HCT116 (cell line): ENCODE measurements around the gene SLC19A1. TPM values are rescaled to one million over a fixed set of nuclear protein-coding genes. Genes with fewer than 3 reads are reported as not detected.

Experiments used
- ATAC-seq: fragments of 200-7000 bp; cut with Tn5 transposase; 2 replicates; pipeline ENCODE4 v1.9.1; 2020; ENCODE audit warnings: mild to moderate bottlenecking, moderate library complexity
- BruUV-seq: library from RNA; stranded (reverse); fragments of 400-500 nt; replicated peaks from 2 replicates; lab custom pipeline; 2021; lab: Mats Ljungman, UMichigan
- CTCF ChIA-PET: fragments of 300-600 bp; sonication (Branson Sonifier 250); formaldehyde crosslinking; loops from one replicate; lab custom pipeline; 2021; ENCODE audit warnings: antibody characterized with exemption; lab: Charles Lee
- POLR2A ChIA-PET: fragments of 300-600, 350-600 bp; sonication (Branson Sonifier 250); formaldehyde crosslinking; loops from one replicate; lab custom pipeline; 2021; ENCODE audit warnings: antibody characterized with exemption; lab: Charles Lee
- RAD21 ChIA-PET, 2 experiments: fragments of 300-600 bp; sonication (Branson Sonifier 250); formaldehyde crosslinking; loops; one replicate each; lab custom pipeline; 2023; ENCODE audit warnings: low total read pairs in 2 of 2; ENCODE audit not compliant: uncharacterized antibody in 2 of 2, unreplicated experiment in 2 of 2, low non-redundant PET in 1 of 2; lab: Charles Lee
- DNase-seq: peaks from one replicate; pipeline ENCODE4 v3.0.0-alpha.2; 2010; ENCODE audit warnings: low read depth, low spot score
- H2AFZ ChIP-seq: fragments of 200-600 bp; shearing (Covaris generic), sonication (generic); 2 replicates; pipeline ENCODE4 v1.6.1; 2017; ENCODE audit warnings: low read depth, mixed run types, mixed read lengths, antibody characterized with exemption, low read length; ENCODE audit not compliant: poor library complexity, severe bottlenecking
- H3K27ac ChIP-seq: 2 replicates; pipeline ENCODE4 v1.5.1; 2012; ENCODE audit warnings: low read depth, low read length
- H3K27me3 ChIP-seq: fragments of 200-600 bp; sonication (generic); 2 replicates; pipeline ENCODE4 v1.6.1; 2016; ENCODE audit warnings: mixed run types, low read length, mixed read lengths; ENCODE audit not compliant: insufficient read depth
- H3K36me3 ChIP-seq, 2 experiments: fragments of 200-500 bp in 1 of 2; fragments of 200-600 bp in 1 of 2; sonication (Bioruptor generic) in 1 of 2; sonication (generic) in 1 of 2; 2 replicates each; pipeline versions ENCODE4 v1.5.1 to v1.6.1; 2014 to 2016; ENCODE audit warnings: low read length in 2 of 2, inconsistent platforms in 1 of 2, mixed read lengths in 1 of 2, mixed run types in 1 of 2; ENCODE audit not compliant: insufficient read depth in 2 of 2, control insufficient read depth in 1 of 2
- H3K4me1 ChIP-seq, 2 experiments: fragments of 200-600 bp in 1 of 2; sonication (generic) in 1 of 2; 2 replicates each; pipeline versions ENCODE4 v1.5.1 to v1.6.1; 2012 to 2017; ENCODE audit warnings: low read length in 2 of 2, inconsistent platforms in 1 of 2, mild to moderate bottlenecking in 1 of 2, mixed read lengths in 1 of 2, mixed run types in 1 of 2, moderate library complexity in 1 of 2; ENCODE audit not compliant: insufficient read depth in 2 of 2, control insufficient read depth in 1 of 2
- H3K4me2 ChIP-seq: fragments of 200-600 bp; sonication (generic); 2 replicates; pipeline ENCODE4 v1.6.1; 2017; ENCODE audit warnings: mixed run types, low read length, mixed read lengths
- H3K4me3 ChIP-seq, 2 experiments: fragments of 200-600 bp in 1 of 2; sonication (generic) in 1 of 2; replicated peaks in 1 of 2; 2 replicates each; pipeline ENCODE4 v1.5.1; 2011 to 2016; ENCODE audit warnings: low read length in 2 of 2, control low read depth in 1 of 2, low read depth in 1 of 2, mild to moderate bottlenecking in 1 of 2, mixed read lengths in 1 of 2, mixed run types in 1 of 2
- H3K79me2 ChIP-seq: fragments of 200-600 bp; sonication (generic); 2 replicates; pipeline ENCODE4 v1.6.1; 2017; ENCODE audit warnings: mild to moderate bottlenecking, mixed run types, low read length, moderate library complexity, mixed read lengths; ENCODE audit not compliant: insufficient read depth
- H3K9ac ChIP-seq: fragments of 200-600 bp; sonication (generic); 2 replicates; pipeline ENCODE4 v1.6.1; 2016; ENCODE audit warnings: low read length, mixed read lengths
- H3K9me2 ChIP-seq: fragments of 200-600 bp; sonication (generic), shearing (Covaris generic); 2 replicates; pipeline ENCODE4 v1.6.1; 2017; ENCODE audit warnings: mixed run types, mild to moderate bottlenecking, moderate library complexity; ENCODE audit not compliant: insufficient read depth
- H3K9me3 ChIP-seq, 2 experiments: fragments of 200-500 bp in 1 of 2; fragments of 200-600 bp in 1 of 2; sonication (Bioruptor generic) in 1 of 2; sonication (generic) in 1 of 2; 2 replicates each; pipeline ENCODE4 v1.6.1; 2014 to 2017; ENCODE audit warnings: low read length in 2 of 2, mixed read lengths in 2 of 2, inconsistent platforms in 1 of 2, low read depth in 1 of 2, mild to moderate bottlenecking in 1 of 2, mixed run types in 1 of 2, moderate library complexity in 1 of 2; ENCODE audit not compliant: control insufficient read depth in 1 of 2, insufficient read depth in 1 of 2
- H4K20me1 ChIP-seq: fragments of 200-600 bp; sonication (generic), shearing (Covaris generic); 2 replicates; pipeline ENCODE4 v1.6.1; 2017; ENCODE audit warnings: mixed run types, mild to moderate bottlenecking, moderate library complexity; ENCODE audit not compliant: insufficient read depth
- CBX3 ChIP-seq: IDR thresholded peaks from 2 replicates; pipeline ENCODE4 v1.6.1; 2012; ENCODE audit warnings: low read depth
- CEBPB ChIP-seq: IDR thresholded peaks from 2 replicates; pipeline ENCODE4 v1.6.1; 2012; ENCODE audit warnings: low read depth
- EGR1 ChIP-seq: IDR thresholded peaks from 2 replicates; pipeline ENCODE4 v1.6.1; 2012; ENCODE audit warnings: low read depth
- ELF1 ChIP-seq: IDR thresholded peaks from 2 replicates; pipeline ENCODE4 v1.6.1; 2012; ENCODE audit warnings: low read depth, borderline replicate concordance
- EZH2 ChIP-seq: fragments of 200-600 bp; sonication (generic); IDR thresholded peaks from 2 replicates; pipeline ENCODE4 v1.6.1; 2017; ENCODE audit warnings: antibody characterized with exemption, mixed run types
- EZH2phosphoT487 ChIP-seq: fragments of 200-600 bp; IDR thresholded peaks from 2 replicates; pipeline ENCODE4 v1.6.1; 2018; ENCODE audit warnings: antibody characterized with exemption, borderline replicate concordance
- JUND ChIP-seq: IDR thresholded peaks from 2 replicates; pipeline ENCODE4 v1.6.1; 2012
- POLR2A ChIP-seq: IDR thresholded peaks from 2 replicates; pipeline ENCODE4 v1.7.0; 2011; ENCODE audit warnings: borderline replicate concordance; ENCODE audit not compliant: insufficient read depth, insufficient read length; ENCODE audit errors: extremely low read depth
- RAD21 ChIP-seq: IDR thresholded peaks from 2 replicates; pipeline ENCODE4 v1.6.1; 2012; ENCODE audit warnings: low read depth, mild to moderate bottlenecking
- SIN3A ChIP-seq: IDR thresholded peaks from 2 replicates; pipeline ENCODE4 v1.6.1; 2012; ENCODE audit warnings: low read depth
- SP1 ChIP-seq: IDR thresholded peaks from 2 replicates; pipeline ENCODE4 v1.6.1; 2012; ENCODE audit warnings: low read depth
- SRF ChIP-seq: IDR thresholded peaks from 2 replicates; pipeline ENCODE4 v1.6.1; 2012; ENCODE audit warnings: low read depth
- TCF7L2 ChIP-seq: IDR thresholded peaks from 2 replicates; pipeline ENCODE4 v1.7.0; 2011; ENCODE audit warnings: borderline replicate concordance, inconsistent platforms; ENCODE audit not compliant: insufficient read depth, insufficient read length; ENCODE audit errors: extremely low read depth
- YY1 ChIP-seq: IDR thresholded peaks from 2 replicates; pipeline ENCODE4 v1.6.1; 2011; ENCODE audit warnings: low read length, low read depth, moderate library complexity, mild to moderate bottlenecking; ENCODE audit not compliant: insufficient replicate concordance; ENCODE audit errors: extremely low read depth
- ZFX ChIP-seq: fragments of 450-650 bp; IDR thresholded peaks from 2 replicates; pipeline ENCODE4 v1.6.1; 2017
- ZNF274 ChIP-seq: fragments of 200-500 bp; sonication (Bioruptor generic); IDR thresholded peaks from 2 replicates; pipeline ENCODE4 v1.6.1; 2014; ENCODE audit warnings: mild to moderate bottlenecking, low read depth, low read length, inconsistent platforms
- intact Hi-C: fragments of 100-400 bp; cut with micrococcal nuclease; formaldehyde crosslinking; loops from 2 replicates; pipeline ENCODE4 v1.10.0; 2022
- total RNA-seq: library from RNA; stranded (reverse); gene quantifications from one replicate; pipeline ENCODE4 v1.2.1, GENCODE V29; 2021; ENCODE audit not compliant: unreplicated experiment
- TF ChIP-seq, protein P1 (sequence below): IDR thresholded peaks from 2 replicates; pipeline ENCODE4 v1.6.1; 2012
- TF ChIP-seq, protein P2 (sequence below): IDR thresholded peaks from 2 replicates; pipeline ENCODE4 v1.6.1; 2012
- TF ChIP-seq, protein P3 (sequence below): IDR thresholded peaks from 2 replicates; pipeline ENCODE4 v1.6.1; 2011; ENCODE audit warnings: mild to moderate bottlenecking, low read length, moderate library complexity; ENCODE audit not compliant: insufficient replicate concordance; ENCODE audit errors: extremely low read depth
- TF ChIP-seq, protein P4 (sequence below): IDR thresholded peaks from 2 replicates; pipeline ENCODE4 v1.6.1; 2012; ENCODE audit warnings: low read depth

The SLC19A1 gene
- total RNA-seq, 1 experiment from 2014 or later = 50.2 TPM

DNA sequence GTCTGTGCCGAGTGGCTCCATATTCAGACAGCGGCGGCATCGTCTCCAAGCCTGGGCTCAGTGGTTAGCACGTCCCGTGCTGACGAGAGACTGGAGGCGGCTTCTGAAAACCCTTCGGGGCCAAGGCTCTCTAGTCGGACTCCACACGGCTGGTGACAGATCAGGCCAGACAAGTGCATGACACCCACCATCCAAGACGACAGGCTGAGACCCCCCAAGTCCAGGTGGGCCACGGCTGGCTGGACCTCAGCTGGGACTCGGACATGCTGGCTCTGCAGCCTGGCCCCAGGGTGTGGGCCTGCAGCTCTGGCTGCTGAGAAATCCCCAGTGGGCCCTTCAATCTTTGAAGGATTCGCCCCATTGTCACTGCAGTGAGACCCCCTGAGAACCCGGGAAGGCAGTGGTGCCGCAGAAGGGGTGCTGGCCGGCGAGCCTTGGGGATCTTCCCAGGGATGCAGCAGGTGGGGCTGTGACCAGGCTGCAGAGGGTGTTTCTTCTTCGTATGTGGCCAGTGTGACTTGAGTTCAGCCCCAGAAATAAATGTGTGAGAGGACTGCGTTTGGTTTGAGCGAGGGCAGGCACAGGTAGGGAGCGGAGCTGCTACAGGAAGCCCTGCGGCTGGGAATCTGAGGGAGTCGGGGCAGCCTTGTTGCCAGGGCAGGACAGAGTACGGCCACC lies 15.9 kb upstream of the SLC19A1 start:
- Histone ChIP-seq H3K9ac (no peak overlapping the region), H3K79me2 (no peaks in the 10 kb centered on the region), H3K9me3 (no peaks in the 10 kb centered on the region), H3K4me3 (no peak overlapping the region), H2AFZ (no peak overlapping the region), H3K4me1 (peaks cover 4 to 18% of the 10 kb centered on the region in 2 experiments; a peak in 2 of 4 replicates), H3K27ac (no peak overlapping the region), H3K9me2 (no peaks in the 10 kb centered on the region), H3K27me3 (peaks cover 9% of the 10 kb centered on the region; the same call in 1 of the 2 replicates), H4K20me1 (no peaks in the 10 kb centered on the region), H3K36me3 (no peaks in the 10 kb centered on the region), H3K4me2 (no peak overlapping the region)
- ChIA-PET POLR2A (no interaction called here), RAD21 (no interaction called here), CTCF (interaction anchor here (1.5 kb wide), 1 partner anchor 260 kb away, joined by 4 read pairs; no protein-coding TSS in a partner anchor)
- intact Hi-C loops = loop anchor here (5.0 to 10.0 kb wide), 2 partner anchors 324 to 367 kb away; no protein-coding TSS in a partner anchor
- ATAC-seq (no peak), DNase-seq (no peak)
- BruUV-seq = no TSS peak
- TF ChIP-seq, protein P1, sequence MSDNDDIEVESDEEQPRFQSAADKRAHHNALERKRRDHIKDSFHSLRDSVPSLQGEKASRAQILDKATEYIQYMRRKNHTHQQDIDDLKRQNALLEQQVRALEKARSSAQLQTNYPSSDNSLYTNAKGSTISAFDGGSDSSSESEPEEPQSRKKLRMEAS = no peak
- TF ChIP-seq ELF1 (no peak), EZH2phosphoT487 (no peak), YY1 (no peak), SRF (no peak), ZFX (no peak), CEBPB (no peak), TCF7L2 (no peak), SIN3A (no peak), POLR2A (no peak), RAD21 (no peak), JUND (no peak), EZH2 (no peak), SP1 (no peak), ZNF274 (no peak), EGR1 (no peak), CBX3 (no peak)
- TF ChIP-seq, protein P2, sequence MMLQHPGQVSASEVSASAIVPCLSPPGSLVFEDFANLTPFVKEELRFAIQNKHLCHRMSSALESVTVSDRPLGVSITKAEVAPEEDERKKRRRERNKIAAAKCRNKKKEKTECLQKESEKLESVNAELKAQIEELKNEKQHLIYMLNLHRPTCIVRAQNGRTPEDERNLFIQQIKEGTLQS = no peak
- TF ChIP-seq, protein P3, sequence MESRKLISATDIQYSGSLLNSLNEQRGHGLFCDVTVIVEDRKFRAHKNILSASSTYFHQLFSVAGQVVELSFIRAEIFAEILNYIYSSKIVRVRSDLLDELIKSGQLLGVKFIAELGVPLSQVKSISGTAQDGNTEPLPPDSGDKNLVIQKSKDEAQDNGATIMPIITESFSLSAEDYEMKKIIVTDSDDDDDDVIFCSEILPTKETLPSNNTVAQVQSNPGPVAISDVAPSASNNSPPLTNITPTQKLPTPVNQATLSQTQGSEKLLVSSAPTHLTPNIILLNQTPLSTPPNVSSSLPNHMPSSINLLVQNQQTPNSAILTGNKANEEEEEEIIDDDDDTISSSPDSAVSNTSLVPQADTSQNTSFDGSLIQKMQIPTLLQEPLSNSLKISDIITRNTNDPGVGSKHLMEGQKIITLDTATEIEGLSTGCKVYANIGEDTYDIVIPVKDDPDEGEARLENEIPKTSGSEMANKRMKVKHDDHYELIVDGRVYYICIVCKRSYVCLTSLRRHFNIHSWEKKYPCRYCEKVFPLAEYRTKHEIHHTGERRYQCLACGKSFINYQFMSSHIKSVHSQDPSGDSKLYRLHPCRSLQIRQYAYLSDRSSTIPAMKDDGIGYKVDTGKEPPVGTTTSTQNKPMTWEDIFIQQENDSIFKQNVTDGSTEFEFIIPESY = no peak
- TF ChIP-seq, protein P4, sequence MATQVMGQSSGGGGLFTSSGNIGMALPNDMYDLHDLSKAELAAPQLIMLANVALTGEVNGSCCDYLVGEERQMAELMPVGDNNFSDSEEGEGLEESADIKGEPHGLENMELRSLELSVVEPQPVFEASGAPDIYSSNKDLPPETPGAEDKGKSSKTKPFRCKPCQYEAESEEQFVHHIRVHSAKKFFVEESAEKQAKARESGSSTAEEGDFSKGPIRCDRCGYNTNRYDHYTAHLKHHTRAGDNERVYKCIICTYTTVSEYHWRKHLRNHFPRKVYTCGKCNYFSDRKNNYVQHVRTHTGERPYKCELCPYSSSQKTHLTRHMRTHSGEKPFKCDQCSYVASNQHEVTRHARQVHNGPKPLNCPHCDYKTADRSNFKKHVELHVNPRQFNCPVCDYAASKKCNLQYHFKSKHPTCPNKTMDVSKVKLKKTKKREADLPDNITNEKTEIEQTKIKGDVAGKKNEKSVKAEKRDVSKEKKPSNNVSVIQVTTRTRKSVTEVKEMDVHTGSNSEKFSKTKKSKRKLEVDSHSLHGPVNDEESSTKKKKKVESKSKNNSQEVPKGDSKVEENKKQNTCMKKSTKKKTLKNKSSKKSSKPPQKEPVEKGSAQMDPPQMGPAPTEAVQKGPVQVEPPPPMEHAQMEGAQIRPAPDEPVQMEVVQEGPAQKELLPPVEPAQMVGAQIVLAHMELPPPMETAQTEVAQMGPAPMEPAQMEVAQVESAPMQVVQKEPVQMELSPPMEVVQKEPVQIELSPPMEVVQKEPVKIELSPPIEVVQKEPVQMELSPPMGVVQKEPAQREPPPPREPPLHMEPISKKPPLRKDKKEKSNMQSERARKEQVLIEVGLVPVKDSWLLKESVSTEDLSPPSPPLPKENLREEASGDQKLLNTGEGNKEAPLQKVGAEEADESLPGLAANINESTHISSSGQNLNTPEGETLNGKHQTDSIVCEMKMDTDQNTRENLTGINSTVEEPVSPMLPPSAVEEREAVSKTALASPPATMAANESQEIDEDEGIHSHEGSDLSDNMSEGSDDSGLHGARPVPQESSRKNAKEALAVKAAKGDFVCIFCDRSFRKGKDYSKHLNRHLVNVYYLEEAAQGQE = no peak
